ENCODE measurements around the gene SYNGR3. TPM values are rescaled to one million over a fixed set of nuclear protein-coding genes. Genes with fewer than 3 reads are reported as not detected.

SYNGR3 gene
- total and polyA plus RNA-seq, 2 of the 13 experiments (the other 11 are each of a cell fraction or from before 2014, with no cell fraction given): 0.97 to 5.7 TPM

GRCh38 chr16:1990351-1991134, 773 bp downstream of the SYNGR3 start (continued):
- TF ChIP-seq SAP130 (CRISPR knock-in tag; IDR thresholded peaks at IDR 0.05; ENCODE audit: low read depth) (peak; percentile 33), ZUFSP (CRISPR knock-in tag; IDR thresholded peaks at IDR 0.05; ENCODE audit: borderline replicate concordance) (no peak), ZEB1 (IDR thresholded peaks at IDR 0.05; ENCODE audit: insufficient replicate concordance, low read depth) (no peak), ZNF605 (CRISPR knock-in tag; IDR thresholded peaks at IDR 0.05) (no peak), RORA (CRISPR knock-in tag; IDR thresholded peaks at IDR 0.05) (no peak), ZNF670 (CRISPR knock-in tag; IDR thresholded peaks at IDR 0.05; ENCODE audit: borderline replicate concordance) (no peak), ZNF530 (CRISPR knock-in tag; IDR thresholded peaks at IDR 0.05; ENCODE audit: low read depth) (no peak), ZNF550 (CRISPR knock-in tag; IDR thresholded peaks at IDR 0.05; ENCODE audit: borderline replicate concordance) (no peak), RBM22 (optimal IDR thresholded peaks at IDR 0.05; ENCODE audit: low read length) (no peak), GABPB1 (CRISPR knock-in tag; IDR thresholded peaks at IDR 0.05) (peak; percentile 59; the same call in 1 of the 2 replicates), PAWR (CRISPR knock-in tag; IDR thresholded peaks at IDR 0.05; ENCODE audit: borderline replicate concordance) (no peak), MTF1 (CRISPR knock-in tag; IDR thresholded peaks at IDR 0.05) (no peak), ZBED4 (CRISPR knock-in tag; IDR thresholded peaks at IDR 0.05; ENCODE audit: borderline replicate concordance) (0 out of 2 replicates have a peak, but pooled peaks have one; percentile 49), CHCHD3 (CRISPR knock-in tag; IDR thresholded peaks at IDR 0.05) (no peak), RNF219 (CRISPR knock-in tag; IDR thresholded peaks at IDR 0.05) (no peak), ZKSCAN5 (CRISPR knock-in tag; IDR thresholded peaks at IDR 0.05) (no peak), CERS6 (CRISPR knock-in tag; IDR thresholded peaks at IDR 0.05) (no peak), MTF2 (CRISPR knock-in tag; IDR thresholded peaks at IDR 0.05; ENCODE audit: borderline replicate concordance) (no peak; the same call in 1 of the 2 replicates), PTBP1 (IDR thresholded peaks at IDR 0.05; ENCODE audit: low read depth, low read length, poor library complexity, severe bottlenecking) (no peak), KDM6A (CRISPR knock-in tag; IDR thresholded peaks at IDR 0.05; ENCODE audit: low read depth) (no peak)

Data from HepG2 (cell line).